ENCODE measurements around the gene BCAR3.
"Not testable (repeated sequence)": the region's sequence is repeated elsewhere in the genome, so short reads cannot be mapped to it uniquely, and the experiment has no call there.

The BCAR3 gene

GRCh38 chr1:93705892-93706500 is 24.4 kb upstream of the BCAR3 start:
- DNase-seq = no peak

- peak in 1 of 2 donors; percentile 47 for DNase-seq
These were observed 22.4 kb upstream of the BCAR3 start for GRCh38 chr1:93704052-93704451.

DNA sequence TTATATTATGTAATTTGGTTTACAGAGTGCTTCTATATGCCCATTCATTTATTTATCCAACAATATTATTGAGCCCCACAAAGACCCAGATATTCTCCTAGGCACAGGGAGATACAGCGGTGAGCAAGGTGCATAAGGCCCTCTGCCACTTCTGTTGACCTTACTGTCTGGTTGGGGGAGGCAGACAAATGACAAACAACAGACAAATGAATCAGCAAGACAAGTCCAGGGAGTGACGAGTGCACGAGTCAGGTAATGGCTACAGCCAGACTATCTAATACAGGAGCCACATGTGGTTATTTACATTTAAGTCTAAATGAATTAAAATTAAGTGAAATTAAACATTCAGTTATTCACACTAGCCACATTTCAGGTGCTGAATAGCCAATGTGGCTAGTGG is 22.0 kb upstream of the BCAR3 start:
- DNase-seq = no peak

- DNase-seq = no peak
These were observed 21.2 kb upstream of the BCAR3 start for GRCh38 chr1:93702828-93703183.

GRCh38 chr1:93702111-93702827 is 20.6 kb upstream of the BCAR3 start:
- DNase-seq = no peak

DNA sequence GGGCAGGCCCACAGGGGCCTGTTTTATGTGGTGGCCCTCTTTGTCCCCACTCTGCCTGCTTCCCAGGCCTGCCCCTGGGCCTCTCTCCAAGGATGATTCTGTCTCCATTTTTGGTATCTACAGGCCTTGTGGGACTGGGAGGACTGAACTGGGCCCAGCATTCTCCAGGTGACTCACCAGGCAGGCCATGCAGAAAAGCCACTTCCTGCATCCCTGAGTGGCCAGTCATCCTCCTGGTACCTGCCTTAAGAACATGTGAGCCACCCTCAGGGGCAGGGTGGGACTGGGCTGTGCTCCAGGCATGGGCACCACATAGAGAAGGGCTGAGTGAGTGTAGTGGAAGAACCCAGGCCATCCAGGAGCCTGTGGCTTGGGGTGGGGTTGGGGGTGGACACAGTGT is 20.0 kb upstream of the BCAR3 start:
- no peak for DNase-seq

DNA sequence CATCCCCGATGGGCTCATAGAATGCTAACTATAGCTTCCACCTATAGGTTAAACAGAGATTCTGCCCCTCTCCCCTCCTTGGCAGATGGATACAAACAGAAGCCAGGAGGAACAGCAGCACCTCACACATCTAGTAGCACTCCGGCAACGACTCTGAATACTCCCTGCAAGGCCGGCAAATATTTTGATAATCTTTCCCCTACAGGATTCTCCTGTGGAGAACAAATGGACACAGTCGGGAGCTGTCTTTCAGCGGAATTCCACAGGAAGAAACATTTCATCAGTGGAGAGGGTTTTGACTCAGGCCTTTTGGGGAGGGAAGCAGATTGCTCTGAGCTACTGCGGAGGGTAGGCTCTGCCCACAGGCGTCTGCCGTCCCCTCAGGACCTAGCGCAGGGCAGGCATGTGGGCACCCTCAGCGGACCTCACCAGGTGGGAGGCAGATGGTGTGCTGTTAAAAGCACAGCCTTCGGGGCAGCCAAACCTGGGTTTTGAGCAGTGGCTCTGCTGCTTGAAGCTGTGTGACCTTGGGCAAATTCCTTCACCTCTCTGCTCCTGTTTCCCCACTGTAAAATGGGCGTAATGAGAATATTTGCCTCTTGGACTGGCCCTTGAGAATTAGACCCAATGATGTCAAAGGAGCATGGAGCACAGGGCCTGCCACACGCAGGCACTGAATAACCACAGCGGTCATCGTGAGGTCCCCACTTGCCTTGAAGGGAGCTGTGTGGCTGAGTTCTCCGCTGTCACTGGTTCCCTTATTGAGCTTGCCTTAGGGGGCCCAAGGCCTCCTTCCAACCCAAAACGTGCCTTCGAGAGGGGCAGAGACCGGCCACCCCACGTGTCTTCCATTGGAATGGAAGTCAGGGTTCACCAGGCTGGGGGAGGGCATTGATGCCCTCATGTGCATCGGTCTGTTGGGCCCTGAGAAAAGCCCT is 19.2 kb upstream of the BCAR3 start:
- no peak for DNase-seq

GRCh38 chr1:93699503-93700168 is 18.0 kb upstream of the BCAR3 start:
- no peak for DNase-seq

- no peak for DNase-seq
These were observed 17.4 kb upstream of the BCAR3 start for GRCh38 chr1:93699049-93699384.

GRCh38 chr1:93698329-93699048 is 16.9 kb upstream of the BCAR3 start:
- no peak for DNase-seq

DNA sequence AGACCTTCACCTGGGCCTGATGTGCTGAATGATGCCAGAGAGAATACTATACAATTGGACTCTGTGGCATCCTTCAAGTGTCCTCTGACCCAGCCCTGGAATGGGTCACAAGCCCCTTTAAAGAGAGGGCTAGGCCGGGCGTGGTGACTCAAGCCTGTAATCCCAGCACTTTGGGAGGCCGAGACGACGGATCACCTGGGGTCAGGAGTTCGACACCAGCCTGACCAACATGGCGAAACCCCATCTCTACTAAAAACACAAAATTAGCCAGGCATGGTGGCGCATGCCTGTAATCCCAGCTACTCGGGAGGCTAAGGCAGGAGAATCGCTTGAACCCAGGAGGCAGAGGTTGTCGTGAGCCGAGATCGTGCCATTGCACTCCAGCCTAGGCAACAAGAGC is 15.9 kb upstream of the BCAR3 start:
- DNase-seq = not testable (repeated sequence)

GRCh38 chr1:93695411-93696005 is 13.9 kb upstream of the BCAR3 start:
- DNase-seq = no peak

DNA sequence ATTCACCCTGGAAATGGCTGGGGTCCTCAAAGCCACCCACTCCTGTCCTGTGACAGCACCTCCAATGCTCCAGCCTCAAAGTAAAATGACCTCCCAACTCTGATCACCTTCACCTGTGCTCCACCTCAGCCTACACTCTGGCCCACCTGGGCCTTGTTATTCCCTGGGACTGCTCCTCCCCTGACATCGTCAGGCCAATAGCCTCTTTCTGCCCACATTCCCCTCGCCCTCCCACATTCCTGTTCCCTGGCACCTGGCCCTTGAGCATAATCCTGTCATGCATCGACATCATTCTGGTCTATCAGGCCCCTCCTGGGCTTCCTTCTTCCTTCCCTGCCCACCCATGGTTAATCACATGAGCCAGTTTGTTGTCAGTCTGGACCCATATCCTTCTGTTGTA is 13.2 kb upstream of the BCAR3 start:
- no peak for DNase-seq

DNA sequence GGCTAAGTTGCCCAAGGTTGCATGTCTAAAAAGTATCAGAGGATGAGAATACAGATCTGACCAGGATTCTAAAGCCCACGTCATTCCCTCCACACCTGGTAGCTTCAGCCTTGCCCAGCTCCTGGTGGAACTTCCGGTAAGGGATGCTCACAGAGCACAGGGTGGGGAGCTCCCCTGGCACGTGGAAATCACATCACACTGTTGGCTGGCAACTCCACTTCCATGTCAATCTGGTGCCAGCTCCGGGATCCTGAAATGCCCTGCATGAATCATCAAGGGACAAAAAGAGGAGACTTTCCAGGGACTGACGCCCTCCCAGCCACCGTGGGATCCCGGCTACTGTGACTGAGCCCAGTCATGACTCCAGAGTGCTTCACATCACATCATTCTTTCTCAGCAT is 12.4 kb upstream of the BCAR3 start:
- DNase-seq = no peak

GRCh38 chr1:93692983-93693591 is 11.4 kb upstream of the BCAR3 start:
- peak in 1 of 2 donors; percentile 34 for DNase-seq

GRCh38 chr1:93692451-93692861 is 10.8 kb upstream of the BCAR3 start:
- no peak for DNase-seq

- DNase-seq = no peak
These were observed 10.4 kb upstream of the BCAR3 start for GRCh38 chr1:93692026-93692425.

DNA sequence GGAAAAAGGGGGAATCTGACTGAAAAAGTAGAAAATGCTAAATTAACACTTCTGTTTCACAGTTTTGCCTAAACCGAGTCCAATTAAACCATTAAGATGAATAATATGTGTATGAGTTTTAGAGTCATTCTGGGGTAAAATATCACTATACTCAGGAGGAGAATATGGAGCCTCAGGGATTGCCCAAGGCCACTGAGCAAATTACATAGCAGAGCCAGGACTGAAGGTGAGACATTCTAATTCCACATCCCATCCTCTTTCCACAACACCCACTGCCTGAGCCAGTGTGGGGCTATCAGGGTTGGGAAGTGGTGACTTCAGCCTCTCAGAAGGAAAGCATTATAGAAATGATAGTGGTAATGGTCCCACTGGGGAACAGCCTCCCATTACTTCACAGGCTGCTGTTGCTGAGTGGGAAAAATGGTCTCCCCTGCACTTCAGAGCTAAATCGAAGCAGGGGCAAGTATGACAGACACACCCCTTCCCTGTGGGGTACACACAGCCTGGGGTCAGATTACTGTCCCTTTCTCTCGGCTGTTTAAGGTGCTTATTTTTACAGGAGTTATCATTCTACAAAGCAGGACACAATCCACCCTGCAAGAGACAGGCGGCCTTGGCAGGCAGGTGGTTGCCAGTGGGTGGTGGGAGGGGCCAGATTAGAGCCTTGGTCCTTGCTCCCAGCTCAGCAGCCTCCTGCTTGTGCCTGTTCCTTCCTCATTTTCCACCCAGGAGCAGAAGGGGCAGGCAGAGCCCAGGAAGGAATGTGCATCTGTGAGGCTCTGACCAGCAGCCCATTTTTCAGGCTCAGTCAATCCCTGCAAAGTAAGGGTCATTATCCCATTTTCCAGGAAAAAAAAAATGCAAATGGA is 9.5 kb upstream of the BCAR3 start:
- no peak for DNase-seq

DNA sequence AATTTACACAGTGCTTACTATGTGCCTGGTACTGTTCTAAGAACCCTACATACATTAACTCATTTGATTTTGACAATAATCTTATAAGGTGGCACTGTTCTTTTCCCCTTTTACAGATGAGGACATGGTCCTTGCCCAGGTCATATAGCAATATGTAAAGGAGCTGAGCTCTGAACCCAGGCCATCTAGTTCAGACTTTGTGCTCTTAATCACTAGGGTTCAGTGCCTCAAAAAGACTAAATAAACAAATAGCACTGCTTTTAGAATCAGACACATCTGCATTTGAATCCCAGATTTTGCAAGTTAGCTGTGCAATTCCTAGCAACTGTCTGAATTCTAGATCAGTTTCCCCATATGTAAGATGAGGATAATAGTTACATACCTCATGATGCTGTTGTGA is 8.7 kb upstream of the BCAR3 start:
- DNase-seq = no peak

DNA sequence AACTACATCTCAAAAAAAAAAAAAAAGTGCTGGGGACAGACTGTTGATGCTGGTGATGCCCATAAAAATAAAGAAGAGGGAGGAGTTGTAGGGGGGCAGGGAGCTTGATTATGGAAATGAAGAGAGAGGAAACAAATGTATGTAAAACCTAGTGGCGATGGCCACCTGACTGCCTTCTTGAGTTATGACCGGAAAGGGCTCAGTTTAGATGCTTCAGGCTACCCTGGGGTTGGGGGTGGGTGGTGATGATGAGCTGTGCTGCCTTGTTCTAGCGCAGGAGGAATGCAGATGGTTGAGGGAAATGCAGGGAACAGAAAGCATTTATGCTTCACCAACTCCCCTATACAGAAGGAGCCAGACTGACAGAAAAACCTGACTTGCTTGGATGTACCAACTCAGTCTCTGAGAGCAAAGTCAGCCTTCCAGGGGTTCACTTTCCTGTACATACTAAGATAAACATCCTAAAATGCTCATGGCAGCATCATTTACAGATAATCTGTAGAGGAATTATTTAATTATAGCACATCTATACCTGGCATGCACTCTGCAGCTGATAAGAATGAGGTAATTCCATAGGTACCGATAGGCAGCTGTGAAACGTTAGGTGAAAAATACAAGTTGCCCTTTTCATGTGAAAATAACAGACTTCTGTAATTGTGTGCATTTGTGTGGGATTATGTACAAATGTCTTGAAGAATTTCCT is 8.0 kb upstream of the BCAR3 start:
- DNase-seq = no peak
